Measurements from ENCODE around the gene TAS2R19.

Gene TAS2R19

GRCh38 chr12:10989107-10989506 is 33.3 kb downstream of the TAS2R19 start:
- DNase-seq (ENCODE audit: low read depth in 2 of 2), result no peak

- DNase-seq (ENCODE audit: low read depth in 2 of 2), result no peak
These were observed 35.6 kb downstream of the TAS2R19 start, which contains the start of gene TAS2R50 for GRCh38 chr12:10986812-10987211. Gene TAS2R50, minus strand, starts transcription at chr12:10986912. Its CDS starts 52 bp downstream, at chr12:10986860.

GRCh38 chr12:10982244-10982643 is 40.2 kb downstream of the TAS2R19 start:
- DNase-seq (ENCODE audit: low read depth in 2 of 2), result peak in 1 of 2 donors; percentile 10

- DNase-seq (ENCODE audit: low read depth in 2 of 2), result no peak
These were observed 47.5 kb downstream of the TAS2R19 start for GRCh38 chr12:10974965-10975364.

Measured in stimulated activated CD4-positive, alpha-beta T cell treated with anti-CD3 and anti-CD28 coated beads, Interleukin-15, amount 100 ng/mL, for 48 hours (primary cell).